ENCODE results near the gene FOXI1. TPM values are rescaled to one million over a fixed set of nuclear protein-coding genes. Genes with fewer than 3 reads are reported as not detected.

The FOXI1 gene
- total RNA-seq, 3 donors from 2014 or later, result not detected

DNA sequence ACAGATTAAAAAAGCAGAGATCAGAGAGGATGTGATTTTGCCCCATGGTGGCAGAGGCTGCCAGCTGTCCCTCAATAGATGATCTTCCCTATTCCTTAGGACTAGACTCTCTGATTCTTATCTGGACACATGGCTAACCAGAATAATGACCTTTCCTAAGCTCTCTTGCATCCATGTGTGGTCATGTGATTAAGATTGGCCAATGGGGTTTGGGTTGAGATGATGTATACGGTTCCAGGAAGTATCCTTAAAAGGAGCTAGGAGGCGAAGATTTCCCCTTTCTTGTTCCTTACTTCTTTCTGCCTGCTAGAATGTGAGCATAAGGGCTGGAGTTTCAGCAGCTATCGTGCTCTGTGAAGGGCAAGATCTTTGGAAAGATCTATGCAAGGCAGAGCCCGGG, 39.8 kb downstream of the FOXI1 start:
- Mint-ChIP-seq H3K27me3 (ENCODE audit: low read depth) (peaks cover 11% of the 10 kb centered on the region), H3K4me3 (no peak overlapping the region), H3K9me3 (no peaks in the 10 kb centered on the region), H3K4me1 (ENCODE audit: low read depth) (no peaks in the 10 kb centered on the region), H3K36me3 (ENCODE audit: insufficient read depth) (no peaks in the 10 kb centered on the region)
- DNase-seq, result no peak
- ATAC-seq, result no peak

DNA sequence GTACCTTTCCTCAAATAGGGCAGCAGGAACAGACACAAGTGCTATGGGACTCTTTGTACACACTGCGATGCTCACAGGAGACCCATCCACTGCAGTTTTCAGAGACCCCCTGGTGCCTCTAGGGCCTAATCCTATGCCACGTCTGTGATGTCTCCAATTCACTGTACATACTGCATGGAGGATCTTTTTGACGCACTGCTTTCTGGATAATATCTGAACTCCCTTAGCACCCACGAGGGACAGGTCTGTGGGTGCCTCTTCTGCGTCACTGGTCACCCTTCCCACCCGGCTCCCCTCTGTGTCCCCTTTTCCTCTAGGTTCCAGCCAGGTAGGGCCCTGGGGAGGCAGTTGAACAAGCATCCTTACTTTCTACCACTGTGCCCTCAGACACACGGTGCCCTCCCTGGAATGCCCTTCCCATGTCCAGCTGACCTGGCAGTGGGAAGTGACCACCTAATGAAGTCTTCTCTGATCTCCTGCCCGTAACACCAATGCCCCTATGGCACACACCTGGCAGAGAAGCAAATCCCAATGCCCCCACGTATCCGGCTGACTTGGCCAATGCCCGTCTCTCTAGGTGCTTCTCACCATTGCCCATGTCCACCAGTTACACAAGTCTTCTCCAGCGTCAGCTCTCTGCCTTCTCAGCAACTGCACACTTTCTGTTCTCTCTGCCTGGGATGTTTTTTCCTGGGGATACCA, 41.5 kb downstream of the FOXI1 start:
- Mint-ChIP-seq H3K4me1 (ENCODE audit: low read depth) (no peaks in the 10 kb centered on the region), H3K27me3 (ENCODE audit: low read depth) (peaks cover 6% of the 10 kb centered on the region), H3K36me3 (ENCODE audit: insufficient read depth) (no peaks in the 10 kb centered on the region), H3K9me3 (no peaks in the 10 kb centered on the region), H3K4me3 (no peak overlapping the region)
- DNase-seq (no peak), ATAC-seq (no peak)

DNA sequence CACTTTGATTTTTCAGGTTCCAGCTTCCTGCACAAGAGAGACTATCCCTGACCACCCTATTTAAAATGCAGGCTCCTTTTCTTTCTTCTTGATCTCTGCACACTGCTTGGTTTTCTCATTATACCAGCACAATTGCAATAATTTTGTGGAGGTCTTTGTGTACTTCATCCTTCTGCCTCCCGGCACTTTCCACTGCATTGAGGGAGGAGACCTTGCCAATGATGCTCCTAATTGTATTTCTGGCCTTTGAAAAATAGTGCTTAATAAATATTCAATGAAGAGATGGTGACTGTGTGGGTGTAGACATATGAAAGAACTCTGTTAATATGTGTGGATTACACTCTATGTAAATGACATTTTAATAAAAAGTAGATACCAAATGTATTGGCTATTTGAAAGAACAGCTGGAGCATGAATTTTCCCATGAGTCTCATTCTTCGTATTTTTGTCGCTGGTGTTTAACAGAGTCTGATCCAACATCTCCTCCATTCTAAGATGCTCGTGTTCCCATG, 42.1 kb downstream of the FOXI1 start:
- Mint-ChIP-seq H3K4me3 (no peak overlapping the region), H3K4me1 (ENCODE audit: low read depth) (no peaks in the 10 kb centered on the region), H3K36me3 (ENCODE audit: insufficient read depth) (no peaks in the 10 kb centered on the region), H3K9me3 (no peaks in the 10 kb centered on the region), H3K27me3 (ENCODE audit: low read depth) (peaks cover 9% of the 10 kb centered on the region)
- no peak for ATAC-seq
- DNase-seq, result no peak

DNA sequence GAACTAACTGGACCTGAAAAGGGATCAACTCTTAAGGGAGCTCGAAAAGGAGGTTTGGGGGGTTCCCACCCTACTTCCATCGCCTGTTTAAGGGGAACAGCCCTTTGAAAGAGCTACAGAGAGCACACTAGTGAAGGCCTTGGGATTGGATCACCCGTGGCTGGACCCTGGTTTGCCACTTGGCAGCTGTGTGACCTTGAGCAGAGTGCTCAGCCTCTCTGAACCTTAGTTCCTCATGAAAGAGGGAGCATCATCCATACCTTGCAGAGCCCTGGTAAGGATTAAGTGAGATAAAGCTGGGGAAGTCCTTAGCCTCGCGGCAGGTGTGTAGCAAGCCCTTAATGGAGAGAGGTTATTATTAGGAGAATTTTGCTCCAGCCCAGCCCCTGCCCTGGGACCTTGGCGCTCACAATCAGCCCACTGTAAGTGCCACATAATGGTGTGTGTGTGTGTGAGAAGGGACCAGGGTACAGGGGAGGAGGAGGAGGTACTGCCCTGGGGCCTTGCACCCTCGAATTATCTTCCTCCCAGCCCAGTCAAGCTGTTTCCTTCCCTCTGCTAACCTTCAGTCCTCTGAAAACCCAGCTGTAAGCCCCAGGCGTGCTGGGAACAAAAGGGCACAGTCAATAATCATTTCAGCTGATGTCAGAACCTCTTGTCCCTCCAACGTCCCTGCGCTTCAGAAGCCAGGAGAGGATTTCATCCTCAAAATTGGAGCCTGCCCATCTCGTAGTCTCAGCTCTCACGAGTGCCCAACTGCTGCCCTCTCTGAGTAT, 42.9 kb downstream of the FOXI1 start:
- ATAC-seq (no peak), DNase-seq (no peak)
- Mint-ChIP-seq H3K4me1 (ENCODE audit: low read depth) (no peaks in the 10 kb centered on the region), H3K4me3 (no peak overlapping the region), H3K36me3 (ENCODE audit: insufficient read depth) (no peaks in the 10 kb centered on the region), H3K9me3 (no peaks in the 10 kb centered on the region), H3K27me3 (ENCODE audit: low read depth) (peaks cover 9% of the 10 kb centered on the region)

DNA sequence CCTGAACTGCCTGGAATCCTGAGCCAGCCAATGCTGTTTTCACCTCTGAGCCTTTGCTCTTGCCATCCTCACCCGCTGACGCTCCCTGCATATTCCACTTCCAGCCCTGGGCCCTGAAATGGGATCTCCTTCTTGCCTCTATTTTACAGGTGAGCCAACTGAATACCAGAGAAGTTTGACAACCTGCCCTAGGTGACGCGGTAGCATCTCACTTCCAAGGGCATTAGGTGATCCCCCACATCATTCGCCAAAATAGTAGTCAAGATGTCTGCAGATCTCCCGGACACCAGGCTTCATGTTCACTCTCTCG, 43.5 kb downstream of the FOXI1 start:
- H3K36me3 Mint-ChIP-seq (ENCODE audit: insufficient read depth), result no peaks in the 10 kb centered on the region
- ATAC-seq (no peak), DNase-seq (no peak)
- H3K4me1 Mint-ChIP-seq (ENCODE audit: low read depth), result no peaks in the 10 kb centered on the region
- H3K4me3 Mint-ChIP-seq, result no peak overlapping the region
- no peaks in the 10 kb centered on the region for H3K9me3 Mint-ChIP-seq
- peaks cover 9% of the 10 kb centered on the region for H3K27me3 Mint-ChIP-seq (ENCODE audit: low read depth)

DNA sequence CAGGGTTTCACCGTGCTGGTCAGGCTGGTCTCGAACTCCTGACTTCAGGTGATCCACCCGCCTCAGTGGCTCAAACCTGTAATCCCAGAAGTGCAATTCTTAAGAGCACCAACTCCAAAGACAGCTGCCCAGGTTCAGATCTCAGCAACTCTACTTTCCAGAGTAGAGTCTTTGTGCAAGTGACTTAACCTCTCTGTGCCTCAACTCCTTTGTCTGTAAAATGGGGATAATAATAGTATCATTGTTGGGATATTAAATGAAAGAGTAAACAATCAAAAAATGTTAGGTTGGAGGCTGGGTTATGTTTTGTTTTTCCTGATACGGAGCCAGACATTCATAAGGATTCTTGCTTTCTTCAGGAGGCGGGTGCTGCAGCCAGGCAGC, 45.0 kb downstream of the FOXI1 start:
- Mint-ChIP-seq H3K4me3 (no peak overlapping the region), H3K4me1 (ENCODE audit: low read depth) (no peaks in the 10 kb centered on the region), H3K36me3 (ENCODE audit: insufficient read depth) (no peaks in the 10 kb centered on the region), H3K27me3 (ENCODE audit: low read depth) (peaks cover 9% of the 10 kb centered on the region), H3K9me3 (no peaks in the 10 kb centered on the region)
- ATAC-seq, result no peak
- no peak for DNase-seq

DNA sequence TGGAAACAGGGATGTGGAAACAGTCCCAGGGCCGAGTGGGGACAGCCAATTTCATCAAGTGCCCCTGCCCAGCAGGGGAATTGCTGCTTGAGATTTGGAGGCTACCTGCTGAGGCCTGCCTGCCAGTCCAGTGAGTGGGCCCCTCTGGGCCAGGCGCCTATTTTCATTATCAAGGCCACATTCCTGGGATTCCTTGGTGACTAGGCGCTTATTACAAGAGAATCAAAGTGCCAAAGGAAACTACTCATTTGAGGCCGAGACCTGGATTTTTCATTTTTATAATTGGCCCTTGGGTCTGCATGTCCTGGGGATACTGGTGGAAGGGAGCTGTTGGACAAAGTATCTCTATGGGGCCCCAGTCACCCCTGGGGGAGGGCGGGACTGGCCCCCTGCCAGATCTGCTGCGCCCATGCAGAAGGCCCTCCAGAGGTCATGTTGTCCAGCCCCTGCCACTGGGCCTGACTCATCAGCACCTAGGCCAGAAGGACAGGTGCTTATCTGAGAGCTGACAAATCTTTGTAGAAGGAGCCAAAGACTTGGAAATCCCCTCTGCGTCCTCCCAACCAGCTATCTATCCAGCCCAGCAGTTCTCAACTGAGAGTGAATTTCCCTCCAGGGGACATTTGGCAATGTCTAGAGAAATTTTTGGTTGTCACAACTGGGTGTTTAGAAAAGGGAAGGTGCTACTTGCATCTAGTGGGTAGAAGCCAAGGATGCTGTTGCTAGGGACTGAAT, 45.6 kb downstream of the FOXI1 start:
- no peaks in the 10 kb centered on the region for H3K9me3 Mint-ChIP-seq

DNA sequence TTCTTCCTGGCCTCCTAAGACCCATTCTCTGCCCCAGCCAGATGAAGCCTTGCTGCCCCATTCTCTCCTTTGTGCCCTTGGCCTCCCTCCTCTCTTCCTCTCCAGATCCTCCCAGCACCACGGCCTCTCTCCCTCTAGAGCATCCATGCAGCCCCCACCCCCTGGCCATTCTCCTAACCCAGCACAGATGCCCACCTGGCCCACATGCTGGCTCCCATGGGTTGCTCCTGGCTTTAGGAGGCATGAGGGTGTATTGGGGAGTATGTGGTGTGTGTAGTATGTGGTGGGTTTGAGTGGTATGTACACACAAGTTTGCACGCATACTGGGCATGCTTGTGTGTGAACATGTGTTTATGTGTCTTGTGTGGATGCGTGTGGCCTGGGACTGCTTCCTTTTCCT, 47.1 kb downstream of the FOXI1 start:
- no peak overlapping the region for H3K4me3 Mint-ChIP-seq
- ATAC-seq (no peak), DNase-seq (no peak)
- H3K27me3 Mint-ChIP-seq (ENCODE audit: low read depth), result peaks cover 8% of the 10 kb centered on the region
- H3K36me3 Mint-ChIP-seq (ENCODE audit: insufficient read depth), result no peaks in the 10 kb centered on the region
- no peaks in the 10 kb centered on the region for H3K9me3 Mint-ChIP-seq
- no peaks in the 10 kb centered on the region for H3K4me1 Mint-ChIP-seq (ENCODE audit: low read depth)

More for the DNA sequence above, 45.6 kb downstream of the FOXI1 start:
- no peaks in the 10 kb centered on the region for H3K36me3 Mint-ChIP-seq (ENCODE audit: insufficient read depth)
- DNase-seq (no peak), ATAC-seq (no peak)
- H3K27me3 Mint-ChIP-seq (ENCODE audit: low read depth), result peaks cover 9% of the 10 kb centered on the region
- no peak overlapping the region for H3K4me3 Mint-ChIP-seq
- H3K4me1 Mint-ChIP-seq (ENCODE audit: low read depth), result no peaks in the 10 kb centered on the region

DNA sequence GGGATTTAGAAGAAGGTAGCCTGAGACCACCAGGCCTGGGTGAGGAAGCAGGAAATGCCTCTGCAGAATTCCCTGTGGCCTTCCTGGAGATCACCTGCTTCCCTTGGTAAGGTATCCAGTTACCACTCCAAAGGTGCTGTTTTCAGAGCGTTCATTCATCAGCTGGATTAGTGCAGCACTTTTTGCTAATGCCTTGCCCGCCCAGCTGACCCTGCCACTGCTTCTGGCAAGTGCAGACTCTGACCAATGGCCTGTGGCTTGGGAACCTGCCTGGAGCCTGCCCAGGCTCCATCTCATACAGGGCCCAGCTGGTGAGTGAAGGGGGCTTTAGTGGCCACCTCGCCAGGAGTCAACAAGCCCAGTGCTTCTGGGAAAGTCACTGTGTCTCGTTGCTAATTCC, 48.6 kb downstream of the FOXI1 start:
- Mint-ChIP-seq H3K4me3 (no peak overlapping the region), H3K27me3 (ENCODE audit: low read depth) (peaks cover 6% of the 10 kb centered on the region), H3K9me3 (no peaks in the 10 kb centered on the region), H3K36me3 (ENCODE audit: insufficient read depth) (no peaks in the 10 kb centered on the region), H3K4me1 (ENCODE audit: low read depth) (no peaks in the 10 kb centered on the region)
- DNase-seq (no peak), ATAC-seq (no peak)

DNA sequence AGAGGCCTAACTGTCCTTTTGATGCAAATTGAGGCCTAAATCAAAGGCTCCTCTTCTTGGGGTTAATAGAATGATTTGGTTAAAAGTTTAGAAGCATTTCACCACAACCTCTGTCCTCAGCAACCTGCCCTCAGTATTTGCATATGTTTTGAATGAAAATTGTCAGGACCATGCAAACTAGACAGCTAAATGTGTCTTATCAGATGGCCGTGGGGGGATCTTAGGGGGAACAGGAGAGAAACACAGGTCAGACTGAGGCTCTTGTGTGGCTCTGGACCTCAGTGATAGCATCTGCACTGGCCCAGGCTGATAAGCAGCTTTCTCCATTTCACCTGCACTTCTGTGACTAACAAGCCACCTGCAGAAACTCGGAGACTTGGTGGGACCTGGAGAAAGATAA, 49.0 kb downstream of the FOXI1 start:
- no peaks in the 10 kb centered on the region for H3K9me3 Mint-ChIP-seq
- H3K27me3 Mint-ChIP-seq (ENCODE audit: low read depth), result peaks cover 6% of the 10 kb centered on the region
- no peaks in the 10 kb centered on the region for H3K36me3 Mint-ChIP-seq (ENCODE audit: insufficient read depth)
- H3K4me3 Mint-ChIP-seq, result no peak overlapping the region
- DNase-seq (no peak), ATAC-seq (no peak)
- H3K4me1 Mint-ChIP-seq (ENCODE audit: low read depth), result no peaks in the 10 kb centered on the region

DNA sequence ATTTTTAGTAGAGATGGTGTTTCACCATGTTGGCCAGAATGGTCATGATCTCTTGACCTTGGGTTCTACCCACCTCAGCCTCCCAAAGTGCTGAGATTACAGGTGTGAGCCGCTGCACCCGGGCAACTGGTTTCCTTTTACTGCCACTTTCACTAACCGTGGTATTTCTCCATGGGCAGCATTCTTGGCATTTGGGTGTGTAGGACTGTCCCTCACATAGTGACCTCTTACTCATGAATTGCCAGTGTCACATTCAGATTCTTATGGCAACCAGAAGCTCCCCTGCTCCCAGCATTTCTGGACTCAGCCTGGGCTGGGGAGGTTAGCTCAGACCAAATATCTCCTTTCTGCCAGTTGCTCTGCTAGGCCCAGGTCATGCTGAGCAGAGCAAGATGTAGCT, 50.1 kb downstream of the FOXI1 start:
- Mint-ChIP-seq H3K4me3 (no peak overlapping the region), H3K9me3 (no peaks in the 10 kb centered on the region), H3K27me3 (ENCODE audit: low read depth) (peaks cover 6% of the 10 kb centered on the region), H3K36me3 (ENCODE audit: insufficient read depth) (no peaks in the 10 kb centered on the region), H3K4me1 (ENCODE audit: low read depth) (no peaks in the 10 kb centered on the region)
- ATAC-seq (no peak), DNase-seq (no peak)

DNA sequence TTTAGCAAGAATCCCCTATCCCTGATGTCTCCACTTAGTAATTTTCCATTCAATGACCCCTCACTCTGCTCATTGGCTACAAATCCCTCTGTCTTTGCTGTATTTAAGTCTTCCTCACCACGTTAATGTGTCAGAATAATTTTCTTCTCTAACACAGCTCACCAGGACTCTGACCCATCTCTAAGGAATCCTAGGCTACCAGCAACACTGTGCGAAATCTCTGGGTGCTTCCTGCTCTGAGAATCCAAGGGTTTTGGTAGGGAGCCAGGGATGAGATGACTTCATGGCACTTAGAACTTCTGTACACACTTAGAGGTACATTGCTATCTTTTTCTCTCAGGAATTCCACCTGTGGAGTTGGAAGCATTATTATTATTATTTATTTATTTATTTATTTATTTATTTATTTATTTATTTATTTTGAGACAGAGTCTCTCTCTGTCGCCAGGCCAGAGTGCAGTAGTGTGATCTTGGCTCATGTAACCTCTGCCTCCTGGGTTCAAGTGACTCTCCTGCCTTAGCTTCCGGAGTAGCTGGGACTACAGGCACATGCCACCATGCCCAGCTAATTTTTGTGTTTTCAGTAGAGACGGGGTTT, 53.5 kb downstream of the FOXI1 start:
- Mint-ChIP-seq H3K4me1 (ENCODE audit: low read depth) (no peaks in the 10 kb centered on the region), H3K27me3 (ENCODE audit: low read depth) (peaks cover 2% of the 10 kb centered on the region), H3K9me3 (no peaks in the 10 kb centered on the region), H3K4me3 (no peak overlapping the region), H3K36me3 (ENCODE audit: insufficient read depth) (no peaks in the 10 kb centered on the region)
- no peak for ATAC-seq
- no peak for DNase-seq
